Gastrocnemius medialis (tissue), 4 donors: ENCODE measurements around the gene CDK14.

ENCODE experiments used
- CTCF ChIP-seq, 5 experiments: fragments of 450-650 bp in 3 of 5; fragments of 200-600 bp in 2 of 5; sonication (generic) in 2 of 5; IDR thresholded peaks in 4 of 5; conservative IDR thresholded peaks in 1 of 5; 1 replicate in 4 of 5; 2 replicates in 1 of 5; pipeline ENCODE4 v1.5.1; 2016 to 2019; ENCODE audit warnings: antibody characterized with exemption in 5 of 5, mild to moderate bottlenecking in 3 of 5, moderate library complexity in 3 of 5
- POLR2A ChIP-seq, 2 donors: fragments of 450-650 bp; IDR thresholded peaks; one replicate each; pipeline ENCODE4 v1.6.1; 2017; ENCODE audit warnings: antibody characterized with exemption in 2 of 2, mild to moderate bottlenecking in 2 of 2, moderate library complexity in 2 of 2

GRCh38 chr7:90720984-90721760 lies 125.1 kb downstream of the CDK14 start:
- TF ChIP-seq CTCF (IDR thresholded peaks at IDR 0.05 in 4 of 5, conservative IDR thresholded peaks at IDR 0.05 in 1 of 5) (no peak), POLR2A (IDR thresholded peaks at IDR 0.05) (no peak)
